Neural cell (in vitro differentiated cells): Measurements from ENCODE around the gene ACOX2.

Source experiments
- CTCF ChIP-seq: fragments of 450-650 bp; IDR thresholded peaks from 2 replicates; pipeline ENCODE4 v1.5.1; 2014; ENCODE audit warnings: antibody characterized with exemption, mild to moderate bottlenecking, moderate library complexity; ENCODE audit not compliant: poor library complexity, severe bottlenecking
- EZH2 ChIP-seq: fragments of 200-600, 300-800 bp; shearing (Covaris generic), sonication (generic); IDR thresholded peaks from 2 replicates; pipeline ENCODE4 v1.6.1; 2014; ENCODE audit warnings: antibody characterized with exemption, low read length, borderline replicate concordance, mild to moderate bottlenecking; ENCODE audit not compliant: insufficient read depth, poor library complexity, severe bottlenecking
- POLR2AphosphoS5 ChIP-seq: IDR thresholded peaks from 2 replicates; pipeline ENCODE4 v1.6.1; 2012
- REST ChIP-seq: IDR thresholded peaks from 2 replicates; pipeline ENCODE4 v1.6.1; 2012; ENCODE audit warnings: borderline replicate concordance
- SMC3 ChIP-seq: fragments of 450-650 bp; conservative IDR thresholded peaks from 2 replicates; pipeline ENCODE4 v1.6.1; 2014; ENCODE audit warnings: antibody characterized with exemption, mild to moderate bottlenecking, moderate library complexity; ENCODE audit not compliant: poor library complexity

GRCh38 chr3:58496206-58496857 lies 40.7 kb downstream of the ACOX2 start:
- TF ChIP-seq CTCF = no peak
- TF ChIP-seq REST = no peak
- no peak for TF ChIP-seq SMC3
- no peak for TF ChIP-seq POLR2AphosphoS5
- TF ChIP-seq EZH2 = no peak
